HG03571 (cell line): ENCODE measurements around the gene REG1A.

Experiments used
- ATAC-seq: cut with Tn5 transposase; IDR thresholded peaks from one replicate; pipeline ENCODE4 v1.9.1; 2021; ENCODE audit not compliant: unreplicated experiment

Gene REG1A

GRCh38 chr2:79120194-79120713 is at the start of gene REG1A:
REG1A (plus strand) TSS chr2:79120488; CDS start chr2:79120862, 374 bp downstream.
- no peak for ATAC-seq

GRCh38 chr2:79071078-79071477 is 49.2 kb upstream of the REG1A start:
- ATAC-seq, result no peak

- no peak for ATAC-seq
Measured at GRCh38 chr2:79082987-79083386, 37.3 kb upstream of the REG1A start.

- no peak for ATAC-seq
Measured at GRCh38 chr2:79083597-79084251, 36.6 kb upstream of the REG1A start.

GRCh38 chr2:79084495-79085135 is 35.7 kb upstream of the REG1A start:
- ATAC-seq, result no peak

GRCh38 chr2:79085382-79085781 is 34.9 kb upstream of the REG1A start:
- no peak for ATAC-seq

GRCh38 chr2:79086255-79086654 is 34.0 kb upstream of the REG1A start:
- ATAC-seq, result no peak

- no peak for ATAC-seq
Measured at GRCh38 chr2:79087785-79088364, 32.4 kb upstream of the REG1A start, which contains the start of gene REG1B. REG1B (minus strand) TSS chr2:79087993; CDS start chr2:79087612, 381 bp downstream.

- ATAC-seq, result no peak
Measured at GRCh38 chr2:79090693-79091092, 29.6 kb upstream of the REG1A start.

GRCh38 chr2:79097843-79098242 is 22.4 kb upstream of the REG1A start:
- no peak for ATAC-seq

- no peak for ATAC-seq
Measured at GRCh38 chr2:79099140-79099686, 21.1 kb upstream of the REG1A start.

GRCh38 chr2:79100285-79100684 is 20.0 kb upstream of the REG1A start:
- ATAC-seq, result no peak

GRCh38 chr2:79101024-79101423 is 19.3 kb upstream of the REG1A start:
- no peak for ATAC-seq

- ATAC-seq, result no peak
Measured at GRCh38 chr2:79103214-79103613, 17.1 kb upstream of the REG1A start.

GRCh38 chr2:79105259-79105658 is 15.0 kb upstream of the REG1A start:
- ATAC-seq, result no peak

- ATAC-seq, result no peak
Measured at GRCh38 chr2:79112269-79112668, 8.0 kb upstream of the REG1A start.

GRCh38 chr2:79114797-79115494 is 5.3 kb upstream of the REG1A start:
- no peak for ATAC-seq

- ATAC-seq, result no peak
Measured at GRCh38 chr2:79116997-79117928, 3.0 kb upstream of the REG1A start.

- ATAC-seq, result no peak
Measured at GRCh38 chr2:79122676-79123075, 2.4 kb downstream of the REG1A start.
